ENCODE measurements around the gene SYNPO2L. TPM values are rescaled to one million over a fixed set of nuclear protein-coding genes. Genes with fewer than 3 reads are reported as not detected.

The SYNPO2L gene
- total RNA-seq, 4 donors from 2014 or later, result 0.14 to 4.5 TPM; not detected in 2

GRCh38 chr10:73641328-73642060, 14.3 kb downstream of the SYNPO2L start, which contains the start of gene MYOZ1:
MYOZ1 (minus strand) TSS chr10:73641474; CDS start chr10:73640017, 1,457 bp downstream.
- in situ Hi-C loops (cut with MboI; ENCODE audit: low pct_ligation_motif_present in 1 of 4, low pct_unique_long_range_greater_than_20kb in 1 of 4, low sequenced_read_pairs in 3 of 4) (loop anchor here (5.0 to 25.0 kb wide), 3 partner anchors 109 to 379 kb away; partner anchors contain the start of gene MRPS16 (in 1 of the 4)), intact Hi-C loops (cut with DNase I; ENCODE audit: low total_unique reads) (loop anchor here (2.0 kb wide), 1 partner anchor 111 kb away; no protein-coding TSS in a partner anchor)
- 75% methylated on average over 9 of the region's 9 CpGs; no CpG with 5 or more reads in 1 of the 2 donors for WGBS, 2 donors (ENCODE audit: low coverage in 1 of 2)

GRCh38 chr10:73639286-73639685, 16.5 kb downstream of the SYNPO2L start:
- H3K4me3 ChIP-seq, result no peak overlapping the region
- H3K27me3 ChIP-seq, result no peaks in the 10 kb centered on the region
- TF ChIP-seq EP300 (IDR thresholded peaks at IDR 0.05; ENCODE audit: low read depth), result no peak
- TF ChIP-seq POLR2AphosphoS5 (IDR thresholded peaks at IDR 0.05), result no peak
- no peak for TF ChIP-seq POLR2A (IDR thresholded peaks at IDR 0.05)
- TF ChIP-seq CTCF (IDR thresholded peaks at IDR 0.05), result no peak
- H3K9me3 ChIP-seq, result no peaks in the 10 kb centered on the region
- in situ Hi-C loops (cut with MboI; ENCODE audit: low pct_ligation_motif_present in 1 of 4, low pct_unique_long_range_greater_than_20kb in 1 of 4, low sequenced_read_pairs in 3 of 4) (loop anchor here in 1 of 4 donors (25.0 kb wide), 1 partner anchor 377 kb away; the partner anchor contains the start of gene MRPS16), intact Hi-C loops (cut with DNase I; ENCODE audit: low total_unique reads) (no loop called here)
- H3K36me3 ChIP-seq, result no peaks in the 10 kb centered on the region
- 83% methylated on average over 1 to 3 of the region's 3 CpGs for WGBS, 2 donors (ENCODE audit: low coverage in 1 of 2)
- H3K27ac ChIP-seq, result no peak overlapping the region
- peaks cover 0 to 12% (median 2%) of the 10 kb centered on the region in 4 donors for H3K4me1 ChIP-seq
- no peak for DNase-seq

More at GRCh38 chr10:73641328-73642060, 14.3 kb downstream of the SYNPO2L start, which contains the start of gene MYOZ1:
- no peak for DNase-seq
- no peak for TF ChIP-seq POLR2A (IDR thresholded peaks at IDR 0.05)
- no peak for TF ChIP-seq POLR2AphosphoS5 (IDR thresholded peaks at IDR 0.05)
- TF ChIP-seq CTCF (IDR thresholded peaks at IDR 0.05), result no peak
- no peak for TF ChIP-seq EP300 (IDR thresholded peaks at IDR 0.05; ENCODE audit: low read depth)
- no peak within 1 kb of the TSS for H3K4me3 ChIP-seq
- no peaks in the 10 kb centered on the region for H3K9me3 ChIP-seq
- no peaks in the 10 kb centered on the region for H3K27me3 ChIP-seq
- peaks cover 0 to 14% (median 2%) of the 10 kb centered on the region in 4 donors for H3K4me1 ChIP-seq
- no peak within 1 kb of the TSS for H3K27ac ChIP-seq
- no peaks in the 10 kb centered on the region for H3K36me3 ChIP-seq

GRCh38 chr10:73635781-73636180, 20.0 kb downstream of the SYNPO2L start:
- intact Hi-C loops (cut with DNase I; ENCODE audit: low total_unique reads), result no loop called here

More at GRCh38 chr10:73635781-73636180, 20.0 kb downstream of the SYNPO2L start:
- Histone ChIP-seq H3K4me3 (no peak overlapping the region), H3K4me1 (no peaks in the 10 kb centered on the region), H3K36me3 (no peaks in the 10 kb centered on the region), H3K27me3 (no peaks in the 10 kb centered on the region), H3K27ac (no peak overlapping the region), H3K9me3 (no peaks in the 10 kb centered on the region)
- TF ChIP-seq EP300 (IDR thresholded peaks at IDR 0.05; ENCODE audit: low read depth) (no peak), POLR2A (IDR thresholded peaks at IDR 0.05) (no peak), CTCF (IDR thresholded peaks at IDR 0.05) (no peak), POLR2AphosphoS5 (IDR thresholded peaks at IDR 0.05) (no peak)
- in situ Hi-C loops (cut with MboI; ENCODE audit: low pct_ligation_motif_present in 1 of 4, low pct_unique_long_range_greater_than_20kb in 1 of 4, low sequenced_read_pairs in 3 of 4), result loop anchor here in 1 of 4 donors (25.0 kb wide), 1 partner anchor 373 kb away; the partner anchor contains the start of gene MRPS16
- no peak for DNase-seq
- 60 to 63% methylated on average over 1 of the region's 1 CpG for WGBS, 2 donors (ENCODE audit: low coverage in 1 of 2)

All from transverse colon (tissue), 4 donors.